Heart left ventricle (tissue), 13 donors: ENCODE results near the gene CTNND2.

Experiments
- CTCF ChIP-seq, 12 donors: fragments of 200-600 bp; sonication (generic) in 4 of 12; IDR thresholded peaks; one replicate each; pipeline versions ENCODE4 v1.5.0 to v1.8.0; 2018 to 2022; ENCODE audit warnings: antibody characterized with exemption in 12 of 12, mild to moderate bottlenecking in 5 of 12
- POLR2A ChIP-seq, 2 donors: fragments of 450-650 bp; IDR thresholded peaks; one replicate each; pipeline ENCODE4 v1.6.1; 2017; ENCODE audit warnings: antibody characterized with exemption in 2 of 2, mild to moderate bottlenecking in 2 of 2, moderate library complexity in 2 of 2
- donor health status: ischemic (EF 13 %, LVEDD 7.1; RV severe dilation, severe dysfunction).
- donor health status: DM: no; HTN: yes; CAD: no.
- donor health status: DM: no; HTN: no; CAD: no.
- donor health status: ischemic (EF 25% LVEDD 6.9; RV normal size, moderate dysfunction).
- donor health status: ischemic (EF 25% LVEDD 5.7; RV mildly dilated, moderate dysfunction).
- donor health status: ischemic (EF 35%, LVEDD 5.7; RV mildly dilated, moderate dysfunction).
- donor health status: nonischemic (EF 11% LVEDD 7.7; RV severe dilation, severe dysfunction).
- donor health status: DM: yes; HTN: yes; CAD: no.
- donor health status: PGD.
- donor health status: ischemic (EF 29% LVEDD 5.4; RV normal size, mild dysfunction).
- donor health status: nonischemic (EF 23%, LVEDD 6.1; RV moderate dilation, normal function).

DNA sequence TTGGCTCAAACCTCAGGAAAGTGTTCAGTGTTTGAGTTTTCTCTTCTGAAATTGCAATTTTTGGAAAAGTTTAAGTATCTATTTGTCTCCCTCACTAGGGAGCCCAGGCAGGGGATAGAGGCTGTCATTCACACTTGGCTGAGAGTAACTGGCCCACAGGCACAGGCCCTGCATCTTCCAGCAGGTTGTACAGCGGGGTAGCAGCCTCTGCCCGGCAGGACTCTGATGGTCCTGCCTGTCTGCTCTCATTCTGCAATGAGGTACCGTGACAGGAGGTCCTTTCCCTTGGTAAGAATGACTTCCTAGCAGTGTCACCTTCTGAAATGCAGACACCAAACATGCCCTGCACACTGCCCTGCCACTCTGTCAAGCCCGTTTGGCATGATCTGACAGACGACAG is 860.4 kb downstream of the CTNND2 start:
- TF ChIP-seq CTCF (IDR thresholded peaks at IDR 0.05): no peak
- no peak for TF ChIP-seq POLR2A (IDR thresholded peaks at IDR 0.05)
